ENCODE data around the gene BAAT.

The BAAT gene

GRCh38 chr9:101381118-101381517 lies 3.7 kb downstream of the BAAT start:
- Mint-ChIP-seq H3K36me3 (peaks cover 2% of the 10 kb centered on the region), H3K27ac (no peak overlapping the region), H3K4me3 (no peak overlapping the region), H3K4me1 (no peaks in the 10 kb centered on the region), H3K9me3 (peaks cover 9% of the 10 kb centered on the region)
- DNase-seq (ENCODE audit: low spot score in 2 of 2) (no peak), ATAC-seq (no peak)

- Mint-ChIP-seq H3K4me3 (no peak overlapping the region), H3K9me3 (peaks cover 6% of the 10 kb centered on the region), H3K27ac (no peak overlapping the region), H3K4me1 (no peaks in the 10 kb centered on the region), H3K36me3 (no peaks in the 10 kb centered on the region)
- ATAC-seq (no peak), DNase-seq (ENCODE audit: low spot score in 2 of 2) (no peak)
These were observed 4.5 kb downstream of the BAAT start for GRCh38 chr9:101380295-101380694.

- H3K9me3 Mint-ChIP-seq = no peaks in the 10 kb centered on the region
- H3K27ac Mint-ChIP-seq = no peak overlapping the region
These were observed 8.5 kb downstream of the BAAT start for GRCh38 chr9:101376111-101376848.

GRCh38 chr9:101375546-101375945 lies 9.3 kb downstream of the BAAT start:
- no peaks in the 10 kb centered on the region for H3K36me3 Mint-ChIP-seq
- no peak overlapping the region for H3K4me3 Mint-ChIP-seq
- DNase-seq (ENCODE audit: low spot score in 2 of 2) = no peak
- H3K9me3 Mint-ChIP-seq = no peaks in the 10 kb centered on the region
- no peaks in the 10 kb centered on the region for H3K4me1 Mint-ChIP-seq
- no peak overlapping the region for H3K27ac Mint-ChIP-seq
- ATAC-seq = no peak

More at GRCh38 chr9:101376111-101376848, 8.5 kb downstream of the BAAT start:
- H3K36me3 Mint-ChIP-seq = no peaks in the 10 kb centered on the region
- ATAC-seq = no peak
- H3K4me1 Mint-ChIP-seq = no peaks in the 10 kb centered on the region
- DNase-seq (ENCODE audit: low spot score in 2 of 2) = no peak
- H3K4me3 Mint-ChIP-seq = no peak overlapping the region

- Mint-ChIP-seq H3K36me3 (no peaks in the 10 kb centered on the region), H3K4me1 (no peaks in the 10 kb centered on the region), H3K27ac (no peak overlapping the region), H3K4me3 (no peak overlapping the region), H3K9me3 (no peaks in the 10 kb centered on the region)
- ATAC-seq = no peak
- no peak for DNase-seq (ENCODE audit: low spot score in 2 of 2)
These were observed 12.3 kb downstream of the BAAT start for GRCh38 chr9:101372327-101373118.

- no peaks in the 10 kb centered on the region for H3K4me1 Mint-ChIP-seq
- H3K36me3 Mint-ChIP-seq = no peaks in the 10 kb centered on the region
- H3K9me3 Mint-ChIP-seq = no peaks in the 10 kb centered on the region
- DNase-seq (ENCODE audit: low spot score in 2 of 2) (no peak), ATAC-seq (no peak)
- H3K4me3 Mint-ChIP-seq = no peak overlapping the region
- H3K27ac Mint-ChIP-seq = no peak overlapping the region
These were observed 13.0 kb downstream of the BAAT start for GRCh38 chr9:101371813-101372212.

GRCh38 chr9:101369884-101370531 lies 14.8 kb downstream of the BAAT start:
- Mint-ChIP-seq H3K9me3 (no peaks in the 10 kb centered on the region), H3K36me3 (no peaks in the 10 kb centered on the region), H3K4me3 (no peak overlapping the region), H3K27ac (no peak overlapping the region), H3K4me1 (no peaks in the 10 kb centered on the region)
- DNase-seq (ENCODE audit: low spot score in 2 of 2) (no peak), ATAC-seq (no peak)

GRCh38 chr9:101369286-101369685 lies 15.5 kb downstream of the BAAT start:
- Mint-ChIP-seq H3K4me1 (no peaks in the 10 kb centered on the region), H3K9me3 (no peaks in the 10 kb centered on the region), H3K4me3 (no peak overlapping the region), H3K36me3 (no peaks in the 10 kb centered on the region), H3K27ac (no peak overlapping the region)
- no peak for DNase-seq (ENCODE audit: low spot score in 2 of 2)
- no peak for ATAC-seq

GRCh38 chr9:101367323-101367722 lies 17.5 kb downstream of the BAAT start:
- Mint-ChIP-seq H3K27ac (no peak overlapping the region), H3K4me1 (no peaks in the 10 kb centered on the region), H3K4me3 (no peak overlapping the region), H3K9me3 (no peaks in the 10 kb centered on the region), H3K36me3 (no peaks in the 10 kb centered on the region)
- DNase-seq (ENCODE audit: low spot score in 2 of 2) (no peak), ATAC-seq (no peak)

GRCh38 chr9:101366038-101366756 lies 18.6 kb downstream of the BAAT start:
- DNase-seq (ENCODE audit: low spot score in 2 of 2) = no peak
- Mint-ChIP-seq H3K9me3 (no peaks in the 10 kb centered on the region), H3K36me3 (no peaks in the 10 kb centered on the region), H3K4me3 (no peak overlapping the region), H3K27ac (no peak overlapping the region), H3K4me1 (no peaks in the 10 kb centered on the region)
- no peak for ATAC-seq

- ATAC-seq (no peak), DNase-seq (ENCODE audit: low spot score in 2 of 2) (no peak)
- H3K4me1 Mint-ChIP-seq = no peaks in the 10 kb centered on the region
- H3K36me3 Mint-ChIP-seq = no peaks in the 10 kb centered on the region
- no peak overlapping the region for H3K4me3 Mint-ChIP-seq
- no peaks in the 10 kb centered on the region for H3K9me3 Mint-ChIP-seq
- H3K27ac Mint-ChIP-seq = no peak overlapping the region
These were observed 19.6 kb downstream of the BAAT start for GRCh38 chr9:101365181-101365580.

- no peaks in the 10 kb centered on the region for H3K36me3 Mint-ChIP-seq
- H3K4me3 Mint-ChIP-seq = no peak overlapping the region
- DNase-seq (ENCODE audit: low spot score in 2 of 2) = no peak
- H3K4me1 Mint-ChIP-seq = no peaks in the 10 kb centered on the region
- no peak overlapping the region for H3K27ac Mint-ChIP-seq
- no peaks in the 10 kb centered on the region for H3K9me3 Mint-ChIP-seq
- ATAC-seq = no peak
These were observed 22.4 kb downstream of the BAAT start for GRCh38 chr9:101362450-101362849.

GRCh38 chr9:101360647-101361046 lies 24.2 kb downstream of the BAAT start:
- DNase-seq (ENCODE audit: low spot score in 2 of 2) (no peak), ATAC-seq (no peak)
- Mint-ChIP-seq H3K27ac (no peak overlapping the region), H3K4me3 (no peak overlapping the region), H3K4me1 (no peaks in the 10 kb centered on the region), H3K36me3 (no peaks in the 10 kb centered on the region), H3K9me3 (no peaks in the 10 kb centered on the region)

GRCh38 chr9:101359679-101360078 lies 25.1 kb downstream of the BAAT start:
- H3K27ac Mint-ChIP-seq = no peak overlapping the region
- no peaks in the 10 kb centered on the region for H3K36me3 Mint-ChIP-seq
- H3K4me1 Mint-ChIP-seq = no peaks in the 10 kb centered on the region
- H3K4me3 Mint-ChIP-seq = no peak overlapping the region
- DNase-seq (ENCODE audit: low spot score in 2 of 2) (no peak), ATAC-seq (no peak)
- H3K9me3 Mint-ChIP-seq = no peaks in the 10 kb centered on the region

GRCh38 chr9:101356619-101357018 lies 28.2 kb downstream of the BAAT start:
- Mint-ChIP-seq H3K9me3 (no peaks in the 10 kb centered on the region), H3K27ac (no peak overlapping the region), H3K4me3 (no peak overlapping the region), H3K36me3 (no peaks in the 10 kb centered on the region), H3K4me1 (no peaks in the 10 kb centered on the region)
- ATAC-seq (no peak), DNase-seq (ENCODE audit: low spot score in 2 of 2) (no peak)

Measured in stimulated activated effector memory CD8-positive, alpha-beta T cell treated with anti-CD3 and anti-CD28 coated beads, Interleukin-12 subunit alpha, Interleukin-12 subunit beta, amount 100 ng/mL, for 72 hours (primary cell).